ENCODE measurements around the gene CA5A.
A peak's percentile ranks its signal among the peaks of the same experiment; 100 is the strongest.
"Not testable (repeated sequence)": the region's sequence is repeated elsewhere in the genome, so short reads cannot be mapped to it uniquely, and the experiment has no call there.

Gene CA5A

GRCh38 chr16:87869879-87870417 is 66.4 kb downstream of the CA5A start:
- H3K4me3 ChIP-seq (ENCODE audit: control insufficient read depth in 1 of 7, extremely low read depth in 1 of 7, insufficient read depth in 4 of 7, low read depth in 2 of 7, low read length in 6 of 7); H3K27me3 ChIP-seq (replicated peaks in 2 of 5; ENCODE audit: control insufficient read depth in 4 of 5, insufficient read depth in 5 of 5, low read length in 4 of 5); H3K27ac ChIP-seq (ENCODE audit: insufficient read depth in 1 of 2, low read depth in 1 of 2, low read length in 2 of 2, poor library complexity in 1 of 2, severe bottlenecking in 2 of 2); H3K36me3 ChIP-seq (ENCODE audit: control insufficient read depth in 4 of 4, insufficient read depth in 4 of 4, low read length in 3 of 4); DNase-seq; H3K9me3 ChIP-seq (ENCODE audit: control extremely low read depth in 1 of 5, control insufficient read depth in 4 of 5, insufficient read depth in 2 of 5, low read depth in 1 of 5, low read length in 4 of 5): not testable (repeated sequence)
- H3K4me1 ChIP-seq (ENCODE audit: control extremely low read depth in 1 of 4, control insufficient read depth in 4 of 4, insufficient read depth in 4 of 4, low read length in 3 of 4): peaks cover 0 to 60% (median 37%) of the 10 kb centered on the region in 4 experiments
- WGBS (ENCODE audit: insufficient coverage): 100% methylated on average over 5 of the region's 18 CpGs
- ChIA-PET CTCF (interaction anchor here (0.9 to 8.7 kb wide), 8 partner anchors 14 to 281 kb away, joined by 3 to 155 read pairs (median 8); partner anchors contain the start of gene KLHDC4), POLR2A (interaction anchor here (0.8 to 2.5 kb wide), 5 partner anchors 13 to 91 kb away, joined by 4 to 18 read pairs (median 5); no protein-coding TSS in a partner anchor)

- ChIA-PET CTCF (interaction anchor here (1.4 to 8.7 kb wide), 5 partner anchors 13 to 97 kb away, joined by 3 to 155 read pairs (median 10); no protein-coding TSS in a partner anchor), POLR2A (interaction anchor here (0.8 to 2.5 kb wide), 6 partner anchors 13 to 90 kb away, joined by 4 to 18 read pairs (median 6); no protein-coding TSS in a partner anchor)
- not testable (repeated sequence) for H3K9me3 ChIP-seq (ENCODE audit: control extremely low read depth in 1 of 5, control insufficient read depth in 4 of 5, insufficient read depth in 2 of 5, low read depth in 1 of 5, low read length in 4 of 5); H3K36me3 ChIP-seq (ENCODE audit: control insufficient read depth in 4 of 4, insufficient read depth in 4 of 4, low read length in 3 of 4); H3K27ac ChIP-seq (ENCODE audit: insufficient read depth in 1 of 2, low read depth in 1 of 2, low read length in 2 of 2, poor library complexity in 1 of 2, severe bottlenecking in 2 of 2); H3K27me3 ChIP-seq (replicated peaks in 2 of 5; ENCODE audit: control insufficient read depth in 4 of 5, insufficient read depth in 5 of 5, low read length in 4 of 5)
- DNase-seq: peak; percentile 65 to 83 (median 78)
- H3K4me1 ChIP-seq (ENCODE audit: control extremely low read depth in 1 of 4, control insufficient read depth in 4 of 4, insufficient read depth in 4 of 4, low read length in 3 of 4): peaks cover 0 to 58% (median 36%) of the 10 kb centered on the region in 4 experiments
- peak within 1 kb of the TSS; percentile 15 to 81 (median 69) for H3K4me3 ChIP-seq (ENCODE audit: control insufficient read depth in 1 of 7, extremely low read depth in 1 of 7, insufficient read depth in 4 of 7, low read depth in 2 of 7, low read length in 6 of 7)
- WGBS (ENCODE audit: insufficient coverage): 5% methylated on average over 81 of the region's 109 CpGs
Observed at GRCh38 chr16:87869061-87869878, 67.1 kb downstream of the CA5A start, which contains the start of gene SLC7A5. Gene SLC7A5, minus strand, starts transcription at chr16:87869507. Its CDS starts 85 bp downstream, at chr16:87869422.

DNA sequence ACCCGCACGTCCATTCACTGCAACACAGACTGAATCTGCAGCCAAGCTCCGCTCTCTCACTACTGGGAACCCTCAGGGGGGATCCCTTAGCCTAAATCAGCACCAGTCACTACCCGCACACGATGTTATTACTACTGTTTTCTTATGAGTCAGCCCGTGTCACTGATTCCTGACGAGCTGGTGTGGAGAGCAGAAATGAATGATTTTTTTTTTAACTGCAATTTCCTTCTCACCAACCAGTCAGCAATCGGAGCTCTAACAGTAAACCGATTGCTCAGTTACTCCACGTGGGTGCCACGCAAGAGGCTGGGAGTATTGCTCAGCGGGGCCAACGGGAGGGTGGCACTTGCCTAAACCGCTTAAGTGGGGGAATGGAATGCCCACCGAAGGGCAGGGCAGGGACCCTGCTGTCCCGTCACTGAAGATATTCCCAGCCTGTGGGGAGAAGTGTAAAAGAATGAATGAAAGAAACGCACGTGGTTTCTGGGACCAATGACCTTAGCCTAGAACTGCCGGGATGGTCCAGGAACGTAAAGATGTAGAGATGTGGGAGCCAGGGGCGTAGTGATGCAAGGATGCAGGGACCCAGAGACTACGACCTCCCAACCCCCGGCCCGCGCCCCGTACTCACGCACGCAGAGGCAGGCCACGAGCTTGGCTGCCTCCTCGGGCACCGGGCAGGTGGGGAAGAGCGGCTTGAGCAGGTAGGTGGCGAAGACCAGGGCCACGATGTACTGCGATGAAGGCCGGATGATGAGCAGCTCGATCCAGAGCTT is 67.9 kb downstream of the CA5A start:
- Histone ChIP-seq H3K4me1 (ENCODE audit: control extremely low read depth in 1 of 4, control insufficient read depth in 4 of 4, insufficient read depth in 4 of 4, low read length in 3 of 4) (peaks cover 0 to 62% (median 36%) of the 10 kb centered on the region in 4 experiments), H3K4me3 (ENCODE audit: control insufficient read depth in 1 of 7, extremely low read depth in 1 of 7, insufficient read depth in 4 of 7, low read depth in 2 of 7, low read length in 6 of 7) (peak overlapping the region in 6 of 7 experiments; percentile 23 to 81 (median 69))
- H3K9me3 ChIP-seq (ENCODE audit: control extremely low read depth in 1 of 5, control insufficient read depth in 4 of 5, insufficient read depth in 2 of 5, low read depth in 1 of 5, low read length in 4 of 5); H3K27me3 ChIP-seq (replicated peaks in 2 of 5; ENCODE audit: control insufficient read depth in 4 of 5, insufficient read depth in 5 of 5, low read length in 4 of 5); H3K36me3 ChIP-seq (ENCODE audit: control insufficient read depth in 4 of 4, insufficient read depth in 4 of 4, low read length in 3 of 4); H3K27ac ChIP-seq (ENCODE audit: insufficient read depth in 1 of 2, low read depth in 1 of 2, low read length in 2 of 2, poor library complexity in 1 of 2, severe bottlenecking in 2 of 2): not testable (repeated sequence)
- 23% methylated on average over 14 of the region's 37 CpGs for WGBS (ENCODE audit: insufficient coverage)
- ChIA-PET POLR2A (interaction anchor here (1.1 to 2.5 kb wide), 4 partner anchors 15 to 89 kb away, joined by 5 to 18 read pairs (median 7); no protein-coding TSS in a partner anchor), CTCF (interaction anchor here (1.4 to 8.7 kb wide), 3 partner anchors 12 to 86 kb away, joined by 3 to 155 read pairs (median 129); no protein-coding TSS in a partner anchor)
- DNase-seq: peak; percentile 62 to 89 (median 84)

DNA sequence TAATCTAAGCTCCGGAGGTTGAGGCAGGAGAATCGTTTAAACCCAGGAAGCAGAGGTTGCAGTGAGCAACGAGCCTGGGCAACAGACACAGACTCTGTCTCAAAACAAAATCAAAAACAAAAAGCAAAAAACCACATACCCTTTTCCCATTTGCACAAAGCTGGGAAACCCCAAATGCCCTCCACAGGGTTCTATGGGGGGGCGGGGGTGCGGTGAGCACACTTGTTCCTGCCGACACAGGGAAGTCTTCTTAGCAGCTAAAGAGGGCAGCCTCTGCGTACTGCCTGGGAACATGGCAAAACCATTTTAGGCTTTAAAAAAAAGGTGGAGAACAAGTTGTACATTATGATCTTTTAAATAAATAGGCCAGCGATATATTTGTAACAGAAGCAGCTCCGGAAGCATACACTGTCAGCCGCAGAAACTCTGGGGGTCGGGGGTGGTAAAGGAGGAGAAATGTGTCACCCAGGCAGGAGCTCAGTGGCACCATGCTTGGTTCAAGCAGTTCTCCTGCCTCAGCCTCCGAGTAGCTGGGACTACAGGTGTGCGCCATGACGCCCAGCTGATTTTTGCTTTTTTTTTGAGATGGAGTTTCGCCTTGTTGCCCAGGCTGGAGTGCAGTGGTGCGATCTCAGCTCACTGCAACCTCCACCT is 70.3 kb downstream of the CA5A start:
- not testable (repeated sequence) for DNase-seq; H3K9me3 ChIP-seq (ENCODE audit: control extremely low read depth in 1 of 5, control insufficient read depth in 4 of 5, insufficient read depth in 2 of 5, low read depth in 1 of 5, low read length in 4 of 5); H3K27ac ChIP-seq (ENCODE audit: insufficient read depth in 1 of 2, low read depth in 1 of 2, low read length in 2 of 2, poor library complexity in 1 of 2, severe bottlenecking in 2 of 2); H3K27me3 ChIP-seq (replicated peaks in 2 of 5; ENCODE audit: control insufficient read depth in 4 of 5, insufficient read depth in 5 of 5, low read length in 4 of 5); H3K4me3 ChIP-seq (ENCODE audit: control insufficient read depth in 1 of 7, extremely low read depth in 1 of 7, insufficient read depth in 4 of 7, low read depth in 2 of 7, low read length in 6 of 7)
- Histone ChIP-seq H3K4me1 (ENCODE audit: control extremely low read depth in 1 of 4, control insufficient read depth in 4 of 4, insufficient read depth in 4 of 4, low read length in 3 of 4) (peaks cover 0 to 57% (median 28%) of the 10 kb centered on the region in 4 experiments), H3K36me3 (ENCODE audit: control insufficient read depth in 4 of 4, insufficient read depth in 4 of 4, low read length in 3 of 4) (peaks cover 0 to 16% (median 0%) of the 10 kb centered on the region in 4 experiments)
- 98% methylated on average over 8 of the region's 16 CpGs for WGBS (ENCODE audit: insufficient coverage)
- ChIA-PET POLR2A (interaction anchor here (0.6 to 1.1 kb wide), 3 partner anchors 12 to 16 kb away, joined by 4 to 7 read pairs (median 6); no protein-coding TSS in a partner anchor), CTCF (interaction anchor here (0.7 to 8.7 kb wide), 8 partner anchors 10 to 83 kb away, joined by 3 to 155 read pairs (median 4); no protein-coding TSS in a partner anchor)

GRCh38 chr16:87864331-87864989 is 71.9 kb downstream of the CA5A start:
- Histone ChIP-seq H3K36me3 (ENCODE audit: control insufficient read depth in 4 of 4, insufficient read depth in 4 of 4, low read length in 3 of 4) (peaks cover 0 to 16% (median 0%) of the 10 kb centered on the region in 4 experiments), H3K27ac (ENCODE audit: insufficient read depth in 1 of 2, low read depth in 1 of 2, low read length in 2 of 2, poor library complexity in 1 of 2, severe bottlenecking in 2 of 2) (no peak overlapping the region), H3K27me3 (replicated peaks in 2 of 5; ENCODE audit: control insufficient read depth in 4 of 5, insufficient read depth in 5 of 5, low read length in 4 of 5) (no peaks in the 10 kb centered on the region), H3K9me3 (ENCODE audit: control extremely low read depth in 1 of 5, control insufficient read depth in 4 of 5, insufficient read depth in 2 of 5, low read depth in 1 of 5, low read length in 4 of 5) (no peaks in the 10 kb centered on the region), H3K4me1 (ENCODE audit: control extremely low read depth in 1 of 4, control insufficient read depth in 4 of 4, insufficient read depth in 4 of 4, low read length in 3 of 4) (peaks cover 0 to 52% (median 27%) of the 10 kb centered on the region in 4 experiments), H3K4me3 (ENCODE audit: control insufficient read depth in 1 of 7, extremely low read depth in 1 of 7, insufficient read depth in 4 of 7, low read depth in 2 of 7, low read length in 6 of 7) (no peak overlapping the region)
- 99% methylated on average over 9 of the region's 15 CpGs for WGBS (ENCODE audit: insufficient coverage)
- POLR2A ChIA-PET: interaction anchor here (0.7 kb wide), 1 partner anchor 8 kb away, joined by 3 read pairs; no protein-coding TSS in a partner anchor
- no peak for DNase-seq
- CTCF ChIA-PET: interaction anchor here (1.5 to 8.7 kb wide), 4 partner anchors 8 to 82 kb away, joined by 3 to 155 read pairs (median 8); no protein-coding TSS in a partner anchor

DNA sequence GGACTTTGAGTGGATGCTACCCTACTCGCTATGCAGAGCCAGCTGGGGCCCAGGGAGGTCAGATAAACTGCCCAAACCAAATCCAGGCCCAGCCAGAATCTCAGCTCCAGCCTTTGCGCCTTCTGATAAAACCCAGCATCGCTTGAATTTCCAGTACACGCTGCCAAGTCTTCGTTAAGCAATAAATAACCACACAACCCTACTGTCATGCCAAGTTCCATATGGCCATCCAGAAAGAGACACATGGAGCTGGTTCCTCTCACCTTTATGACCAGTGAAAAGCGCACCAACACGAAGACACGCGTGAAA is 73.0 kb downstream of the CA5A start:
- H3K4me3 ChIP-seq (ENCODE audit: control insufficient read depth in 1 of 7, extremely low read depth in 1 of 7, insufficient read depth in 4 of 7, low read depth in 2 of 7, low read length in 6 of 7); H3K27me3 ChIP-seq (replicated peaks in 2 of 5; ENCODE audit: control insufficient read depth in 4 of 5, insufficient read depth in 5 of 5, low read length in 4 of 5); DNase-seq; H3K27ac ChIP-seq (ENCODE audit: insufficient read depth in 1 of 2, low read depth in 1 of 2, low read length in 2 of 2, poor library complexity in 1 of 2, severe bottlenecking in 2 of 2); POLR2A ChIA-PET; H3K9me3 ChIP-seq (ENCODE audit: control extremely low read depth in 1 of 5, control insufficient read depth in 4 of 5, insufficient read depth in 2 of 5, low read depth in 1 of 5, low read length in 4 of 5): not testable (repeated sequence)
- peaks cover 0 to 52% (median 22%) of the 10 kb centered on the region in 4 experiments for H3K4me1 ChIP-seq (ENCODE audit: control extremely low read depth in 1 of 4, control insufficient read depth in 4 of 4, insufficient read depth in 4 of 4, low read length in 3 of 4)
- H3K36me3 ChIP-seq (ENCODE audit: control insufficient read depth in 4 of 4, insufficient read depth in 4 of 4, low read length in 3 of 4): peaks cover 0 to 28% (median 0%) of the 10 kb centered on the region in 4 experiments
- CTCF ChIA-PET: interaction anchor here (1.6 to 2.5 kb wide), 2 partner anchors 10 to 13 kb away, joined by 5 to 8 read pairs; no protein-coding TSS in a partner anchor
- 93% methylated on average over 5 of the region's 9 CpGs for WGBS (ENCODE audit: insufficient coverage)
